Measurements from ENCODE around the gene DEFB112.

DEFB112 gene

GRCh38 chr6:50049829-50050228 is at the start of gene DEFB112:
DEFB112 (minus strand) TSS chr6:50049929; CDS start chr6:50049869, 60 bp downstream.
- H3K4me3 ChIP-seq (ENCODE audit: low read depth, low read length) = no peak within 1 kb of the TSS
- TF ChIP-seq CTCF (IDR thresholded peaks at IDR 0.05; ENCODE audit: borderline replicate concordance, insufficient read depth, low read depth, low read length) = no peak

- H3K4me3 ChIP-seq (ENCODE audit: low read depth, low read length) = no peak overlapping the region
- TF ChIP-seq CTCF (IDR thresholded peaks at IDR 0.05; ENCODE audit: borderline replicate concordance, insufficient read depth, low read depth, low read length) = no peak
Measured at GRCh38 chr6:50098641-50098993, 48.9 kb upstream of the DEFB112 start.

- no peak overlapping the region for H3K4me3 ChIP-seq (ENCODE audit: low read depth, low read length)
- no peak for TF ChIP-seq CTCF (IDR thresholded peaks at IDR 0.05; ENCODE audit: borderline replicate concordance, insufficient read depth, low read depth, low read length)
Measured at GRCh38 chr6:50097966-50098640, 48.4 kb upstream of the DEFB112 start.

GRCh38 chr6:50096296-50096695 is 46.6 kb upstream of the DEFB112 start:
- no peak overlapping the region for H3K4me3 ChIP-seq (ENCODE audit: low read depth, low read length)
- TF ChIP-seq CTCF (IDR thresholded peaks at IDR 0.05; ENCODE audit: borderline replicate concordance, insufficient read depth, low read depth, low read length) = no peak

- H3K4me3 ChIP-seq (ENCODE audit: low read depth, low read length) = no peak overlapping the region
- no peak for TF ChIP-seq CTCF (IDR thresholded peaks at IDR 0.05; ENCODE audit: borderline replicate concordance, insufficient read depth, low read depth, low read length)
Measured at GRCh38 chr6:50093938-50094272, 44.2 kb upstream of the DEFB112 start.

GRCh38 chr6:50093116-50093937 is 43.6 kb upstream of the DEFB112 start:
- no peak for TF ChIP-seq CTCF (IDR thresholded peaks at IDR 0.05; ENCODE audit: borderline replicate concordance, insufficient read depth, low read depth, low read length)

GRCh38 chr6:50091641-50092040 is 41.9 kb upstream of the DEFB112 start:
- no peak for TF ChIP-seq CTCF (IDR thresholded peaks at IDR 0.05; ENCODE audit: borderline replicate concordance, insufficient read depth, low read depth, low read length)
- no peak overlapping the region for H3K4me3 ChIP-seq (ENCODE audit: low read depth, low read length)

More at GRCh38 chr6:50093116-50093937, 43.6 kb upstream of the DEFB112 start:
- H3K4me3 ChIP-seq (ENCODE audit: low read depth, low read length) = no peak overlapping the region

All from GM12875 (cell line).